K562 (cell line): ENCODE measurements around the gene KDELR3.

ENCODE experiments used
- HOMEZ ChIP-seq: fragments of 250-450 bp; sonication (Bioruptor Pico); IDR thresholded peaks from 2 replicates; pipeline ENCODE4 v1.4.0; 2020; ENCODE audit warnings: mild to moderate bottlenecking, moderate library complexity
- TRIM28 ChIP-seq: fragments of 450-650 bp; IDR thresholded peaks from 2 replicates; pipeline ENCODE4 v1.6.1; 2017
- ZNF124 ChIP-seq: sonication (generic); formaldehyde crosslinking; IDR thresholded peaks from 2 replicates; pipeline ENCODE4 v1.8.1; 2022; ENCODE audit warnings: missing genetic modification reagents

DNA sequence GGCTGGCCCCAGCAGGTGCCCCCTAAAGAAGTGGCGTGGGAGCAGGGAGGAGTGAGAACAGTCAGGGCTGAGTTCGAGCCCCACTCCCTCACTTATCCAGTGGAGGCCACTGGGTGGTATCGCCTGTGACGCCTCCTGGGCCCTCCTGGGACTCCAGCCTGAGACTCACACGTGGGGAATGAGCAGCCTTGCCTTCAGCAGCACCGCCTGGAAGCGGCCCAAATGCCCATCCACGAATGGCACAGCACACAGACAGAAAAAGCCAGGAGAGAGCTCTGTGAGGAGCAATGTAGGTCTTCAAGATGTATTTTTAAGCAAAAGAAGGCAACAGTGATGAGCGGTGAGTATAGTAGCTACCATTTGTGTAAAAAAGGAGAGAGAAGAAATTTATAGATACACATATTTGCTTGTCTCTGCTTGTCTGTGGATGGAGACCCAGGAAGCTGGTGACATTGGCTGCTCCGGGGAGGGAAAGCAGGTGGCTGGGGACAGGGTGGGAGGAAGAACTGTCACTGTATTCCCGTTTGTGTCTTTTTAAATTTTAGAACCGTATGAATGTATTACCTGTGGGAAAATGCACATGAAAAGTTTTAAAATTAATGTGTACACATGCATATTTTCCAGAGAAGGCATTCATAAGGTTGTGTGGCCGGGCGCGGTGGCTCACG, 26.1 kb upstream of the KDELR3 start:
- TF ChIP-seq TRIM28 (no peak), ZNF124 (CRISPR knock-in tag) (no peak), HOMEZ (CRISPR knock-in tag) (no peak)
